IPS-NIHi7 (cell line): ENCODE results near the gene PARP4.
"Not testable (repeated sequence)": the region's sequence is repeated elsewhere in the genome, so short reads cannot be mapped to it uniquely, and the experiment has no call there.

Experiments
- DNase-seq: peaks from one replicate; pipeline ENCODE4 v3.0.0; 2012; ENCODE audit warnings: mixed read lengths; ENCODE audit errors: extremely low spot score

PARP4 gene

DNA sequence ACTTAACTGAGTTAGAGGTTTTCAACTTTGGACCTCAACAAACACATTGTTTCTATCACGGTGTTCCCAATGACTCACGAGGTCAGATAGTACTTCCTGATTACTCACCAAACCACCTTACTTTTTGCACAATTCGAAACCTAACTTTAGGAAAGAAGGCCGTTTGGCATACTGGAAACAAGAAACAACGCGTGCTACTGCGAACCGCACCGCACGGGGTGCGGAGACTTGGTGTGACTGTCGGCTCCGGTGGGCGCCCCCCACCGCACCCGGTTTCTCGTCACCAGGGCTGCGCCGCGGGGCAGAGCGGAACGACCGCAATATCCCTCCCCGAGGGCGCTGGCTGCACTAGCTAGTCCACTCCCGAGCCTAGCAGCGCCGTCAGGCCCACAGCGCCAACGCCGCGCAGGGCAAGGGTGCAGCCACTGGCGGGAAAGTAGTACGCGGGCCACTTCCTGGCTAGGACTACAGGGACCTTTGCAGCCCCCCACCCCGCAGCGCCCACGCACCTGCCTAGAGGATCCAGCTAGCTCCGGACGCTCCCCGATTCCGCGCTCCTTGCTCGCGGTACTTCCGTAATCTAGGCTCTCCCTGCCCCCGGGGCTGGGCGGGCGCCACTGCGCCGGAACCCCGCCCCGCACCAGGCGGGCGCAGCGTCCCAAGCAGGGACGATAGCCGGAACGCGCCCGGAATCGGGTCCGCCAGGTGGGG is at the start of gene PARP4:
TSS of gene PARP4 (minus strand) at position 582 of the 711 bp plus-strand sequence. CDS start 9,002 bp downstream, outside the sequence.
- peak; percentile 88 for DNase-seq

DNA sequence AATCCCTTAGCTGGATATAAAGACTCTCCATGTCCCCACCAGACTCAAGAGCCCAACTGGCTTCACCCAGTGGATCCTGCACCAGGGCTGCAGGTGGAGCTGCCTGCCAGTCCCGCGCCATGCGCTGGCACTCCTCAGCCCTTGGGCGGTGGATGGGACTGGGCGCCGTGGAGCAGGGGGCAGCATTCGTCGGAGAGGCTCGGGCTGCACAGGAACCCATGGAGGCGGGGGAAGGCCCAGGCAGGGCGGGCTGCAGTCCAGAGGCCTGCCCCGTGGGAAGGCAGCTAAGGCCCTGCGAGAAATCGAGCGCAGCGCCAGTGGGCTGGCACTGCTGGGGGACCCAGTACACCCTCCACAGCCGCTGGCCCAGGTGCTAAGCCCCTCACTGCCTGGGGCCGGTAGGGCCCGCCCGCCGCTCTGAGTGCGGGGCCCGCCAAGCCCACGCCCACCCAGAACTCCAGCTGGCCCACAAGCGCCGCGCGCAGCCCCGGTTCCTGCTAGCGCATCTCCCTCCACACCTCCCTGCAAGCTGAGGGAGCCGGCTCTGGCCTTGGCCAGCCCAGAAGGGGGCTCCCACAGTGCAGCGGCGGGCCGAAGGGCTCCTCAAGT is 48.1 kb upstream of the PARP4 start:
- DNase-seq = not testable (repeated sequence)

DNA sequence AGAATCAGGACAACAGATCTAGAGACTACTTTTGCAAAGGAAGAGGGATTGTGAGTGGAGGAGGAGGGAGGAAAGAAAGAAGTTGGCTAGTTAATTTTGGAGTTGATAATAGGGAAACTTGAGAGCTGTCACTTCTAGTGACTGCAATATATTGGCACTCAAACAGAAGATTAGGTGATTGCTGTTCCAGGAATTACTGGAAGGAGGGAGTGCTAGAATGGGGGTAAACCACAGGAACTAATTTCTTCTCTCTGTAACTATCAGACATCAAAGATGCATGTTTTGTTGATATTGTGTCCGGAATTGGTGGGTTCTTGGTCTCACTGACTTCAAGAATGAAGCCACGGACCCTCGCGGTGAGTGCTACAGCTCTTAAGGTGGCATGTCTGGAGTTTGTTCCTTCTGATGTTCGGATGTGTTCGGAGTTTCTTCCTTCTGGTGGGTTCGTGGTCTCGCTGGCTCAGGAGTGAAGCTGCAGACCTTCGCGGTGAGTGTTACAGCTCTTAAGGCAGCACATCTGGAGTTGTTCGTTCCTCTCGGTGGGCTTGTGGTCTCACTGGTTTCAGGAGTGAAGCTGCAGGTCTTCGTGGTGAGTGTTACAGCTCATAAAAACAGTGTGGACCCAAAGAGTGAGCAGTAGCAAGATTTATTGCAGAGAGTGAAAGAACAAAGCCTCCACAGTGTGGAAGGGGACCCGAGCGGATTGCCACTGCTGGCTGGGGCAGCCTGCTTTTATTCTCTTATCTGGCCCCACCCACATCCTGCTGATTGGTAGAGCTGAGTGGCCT is 47.0 kb upstream of the PARP4 start:
- not testable (repeated sequence) for DNase-seq

DNA sequence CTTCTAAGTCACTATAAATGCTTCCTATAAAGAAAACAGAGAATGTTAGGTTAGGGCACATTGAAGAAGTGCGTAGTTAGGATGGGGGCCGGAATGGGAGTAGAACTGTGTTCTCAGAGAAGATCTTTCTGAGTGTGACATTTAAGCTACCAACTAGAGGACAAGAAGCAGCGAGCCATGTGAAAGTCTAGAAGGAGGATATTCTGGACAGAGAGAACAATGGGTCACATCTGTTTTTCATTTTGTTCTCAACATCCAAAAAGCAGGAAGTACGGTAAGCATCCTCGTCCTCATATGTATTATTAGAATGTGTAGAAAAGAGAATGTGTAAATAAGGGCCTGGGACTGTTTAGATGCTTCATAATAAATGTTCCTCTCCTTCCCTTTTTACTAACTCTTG is 44.5 kb upstream of the PARP4 start:
- DNase-seq = no peak

DNA sequence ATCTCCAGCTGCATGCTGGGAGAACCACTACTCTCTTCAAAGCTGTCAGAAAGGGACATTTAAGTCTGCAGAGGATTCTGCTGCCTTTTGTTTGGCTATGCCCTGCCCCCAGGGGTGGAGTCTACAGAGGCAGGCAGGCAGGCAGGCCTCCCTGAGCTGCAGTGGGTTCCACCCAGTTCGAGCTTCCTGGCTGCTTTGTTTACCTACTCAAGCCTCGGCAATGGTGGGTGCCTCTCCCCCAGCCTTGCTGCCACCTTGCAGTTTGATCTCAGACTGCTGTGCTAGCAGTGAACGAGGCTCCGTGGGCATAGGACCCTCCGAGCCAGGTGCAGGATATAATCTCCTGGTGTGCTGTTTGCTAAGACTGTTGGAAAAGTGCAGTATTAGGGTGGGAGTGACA is 41.3 kb upstream of the PARP4 start:
- not testable (repeated sequence) for DNase-seq

DNA sequence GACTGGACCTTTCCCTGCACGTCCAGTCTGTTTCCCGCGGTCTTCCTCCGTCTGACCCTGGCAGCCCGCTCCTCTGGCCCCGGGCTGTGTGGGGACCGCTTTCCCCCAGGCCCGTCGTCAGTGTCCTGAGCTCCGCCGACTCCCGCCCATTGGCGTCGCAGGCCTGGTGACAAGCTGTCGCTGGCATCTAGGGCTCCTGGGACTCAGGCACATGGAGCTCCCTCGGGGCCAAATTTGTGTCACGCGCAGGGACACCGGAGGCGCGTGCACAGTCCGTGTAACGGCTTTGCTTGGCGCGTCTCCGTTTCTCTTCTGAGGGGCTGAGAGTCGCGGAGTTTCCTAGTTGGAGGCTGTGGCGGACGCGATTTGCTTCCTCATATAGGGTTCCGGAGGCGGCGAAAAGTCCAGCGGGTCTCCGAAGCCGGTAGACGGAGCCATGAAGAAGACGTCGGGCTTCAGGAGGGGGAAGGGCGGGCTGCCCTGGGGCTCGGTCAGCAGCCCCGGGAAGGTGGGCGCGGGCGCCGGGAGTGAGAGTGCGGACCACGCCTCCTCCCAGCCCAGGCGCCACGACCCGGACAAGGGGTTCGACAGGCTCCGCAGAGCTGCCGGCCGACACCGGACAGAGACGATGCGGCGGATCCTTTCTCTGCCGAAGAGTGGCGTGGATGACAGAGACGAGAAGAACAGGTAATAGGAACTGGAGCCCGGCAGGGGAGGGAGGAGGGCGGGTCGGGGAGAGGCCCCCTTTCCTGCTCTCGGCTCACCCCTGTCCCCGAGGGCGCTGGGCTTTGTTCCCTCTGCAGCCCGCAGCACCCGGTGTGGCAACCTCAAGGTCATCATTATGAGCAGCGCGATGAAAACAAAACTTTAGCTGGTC is 29.1 kb upstream of the PARP4 start:
- peak; percentile 38 for DNase-seq

DNA sequence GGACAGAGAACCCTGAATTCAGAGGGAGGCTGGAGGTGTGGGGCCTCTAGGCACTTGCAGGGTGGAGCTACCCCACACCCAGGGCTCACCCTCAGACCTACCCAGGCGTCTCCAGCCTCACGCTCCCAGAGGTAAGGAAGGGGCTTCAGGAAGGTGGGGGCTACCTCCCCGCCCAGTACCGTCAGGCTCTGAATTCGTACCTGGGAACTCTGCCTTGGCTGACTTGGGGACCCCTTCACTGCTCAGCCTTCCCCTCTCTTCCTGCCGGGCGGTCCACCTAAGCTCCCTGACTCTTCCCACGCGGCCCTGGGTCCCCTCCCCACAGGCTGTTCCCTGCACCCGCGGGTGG is 28.5 kb upstream of the PARP4 start:
- DNase-seq = no peak

DNA sequence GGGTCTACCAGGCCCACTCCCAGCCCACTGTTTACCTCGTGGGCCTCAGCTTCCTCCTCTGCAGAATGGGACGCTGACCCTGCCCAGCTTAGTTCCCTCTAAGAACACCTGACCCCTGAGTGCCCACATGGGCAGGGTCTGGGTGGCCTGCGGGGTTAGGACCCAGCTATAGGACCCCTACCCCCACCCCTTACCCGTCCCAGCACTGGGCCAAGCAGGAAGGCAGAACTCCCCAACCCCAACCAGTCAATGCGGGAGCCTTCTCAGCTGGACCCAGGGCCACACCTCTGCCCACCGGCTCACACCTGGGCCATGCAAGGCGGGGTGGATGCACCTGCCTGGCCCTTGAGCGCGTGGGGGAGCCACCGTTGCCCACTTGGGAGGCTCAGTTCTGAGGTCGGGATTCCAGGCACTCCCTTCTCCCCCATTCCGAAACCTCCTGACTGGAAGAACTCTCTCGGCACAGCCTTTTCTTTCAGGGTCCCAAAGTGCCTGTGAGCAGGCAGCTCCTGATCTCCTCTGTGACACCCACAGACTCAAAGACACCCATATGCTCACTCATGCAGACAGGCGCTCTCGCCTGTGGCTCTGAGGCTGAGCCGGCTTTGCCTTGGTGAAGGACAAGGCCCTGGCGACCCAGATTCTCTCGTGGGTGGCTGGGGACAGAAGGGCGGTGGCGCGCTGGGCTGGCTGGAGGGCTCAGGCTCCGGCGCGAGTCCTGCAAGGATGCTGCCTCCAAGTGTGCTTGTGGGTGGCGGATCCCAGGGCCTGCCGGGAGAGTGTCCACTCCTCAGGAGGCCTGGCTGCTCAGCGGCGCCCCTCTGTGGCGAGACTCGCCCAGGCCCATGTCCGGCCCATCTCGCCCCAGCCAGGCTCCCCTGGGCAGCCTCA is 27.9 kb upstream of the PARP4 start:
- DNase-seq = peak; percentile 83

DNA sequence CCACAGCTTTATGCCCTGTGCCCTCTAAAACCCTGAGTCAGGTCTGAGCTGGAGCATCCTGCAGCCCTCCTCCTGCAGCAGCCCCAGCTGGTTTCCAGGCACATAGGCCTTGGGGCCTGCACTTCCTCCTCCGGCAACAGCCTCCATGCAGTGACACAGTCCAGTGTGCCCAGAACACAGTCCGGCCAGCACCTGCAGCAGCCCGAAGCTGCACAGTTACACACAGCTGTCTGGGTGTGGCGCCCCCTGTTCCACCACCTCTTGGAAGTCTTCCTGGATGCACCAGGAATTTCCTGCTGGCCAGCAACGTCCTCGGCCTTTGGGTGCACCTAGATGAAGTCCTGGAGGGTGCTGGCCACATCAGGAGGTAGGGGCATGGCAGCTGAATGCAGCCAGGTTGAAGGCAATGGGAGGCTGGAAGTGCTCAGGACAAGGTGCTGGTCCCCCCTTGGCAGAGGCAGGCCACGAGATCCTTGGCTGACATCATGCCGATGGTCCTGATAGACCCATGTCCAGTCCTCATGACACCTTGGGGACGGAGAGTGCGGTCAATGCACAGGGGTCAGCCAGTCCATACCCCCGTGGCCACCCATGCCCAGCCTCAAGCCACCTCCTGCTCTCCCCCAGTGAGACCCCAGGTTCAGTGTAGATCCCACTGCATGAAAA is 27.1 kb upstream of the PARP4 start:
- no peak for DNase-seq

DNA sequence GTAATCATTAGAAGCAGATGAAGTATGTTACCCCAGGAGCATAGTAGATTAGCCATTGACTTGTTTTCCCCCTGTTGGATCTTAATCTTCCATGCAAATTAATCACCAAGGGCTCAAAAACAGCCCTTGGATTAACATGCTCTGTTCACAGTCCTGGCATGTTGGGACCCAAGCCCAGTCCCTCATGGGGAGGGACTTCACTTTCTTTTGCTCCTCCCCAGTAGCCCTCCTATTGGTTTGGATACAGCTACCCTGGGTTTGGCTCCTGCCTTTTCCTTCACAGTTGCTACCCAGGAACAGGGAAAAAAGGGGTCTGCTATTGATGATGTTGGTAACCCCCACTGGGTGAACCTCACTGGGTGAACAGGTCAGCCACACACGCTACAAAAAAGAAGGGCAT is 16.9 kb upstream of the PARP4 start:
- no peak for DNase-seq

DNA sequence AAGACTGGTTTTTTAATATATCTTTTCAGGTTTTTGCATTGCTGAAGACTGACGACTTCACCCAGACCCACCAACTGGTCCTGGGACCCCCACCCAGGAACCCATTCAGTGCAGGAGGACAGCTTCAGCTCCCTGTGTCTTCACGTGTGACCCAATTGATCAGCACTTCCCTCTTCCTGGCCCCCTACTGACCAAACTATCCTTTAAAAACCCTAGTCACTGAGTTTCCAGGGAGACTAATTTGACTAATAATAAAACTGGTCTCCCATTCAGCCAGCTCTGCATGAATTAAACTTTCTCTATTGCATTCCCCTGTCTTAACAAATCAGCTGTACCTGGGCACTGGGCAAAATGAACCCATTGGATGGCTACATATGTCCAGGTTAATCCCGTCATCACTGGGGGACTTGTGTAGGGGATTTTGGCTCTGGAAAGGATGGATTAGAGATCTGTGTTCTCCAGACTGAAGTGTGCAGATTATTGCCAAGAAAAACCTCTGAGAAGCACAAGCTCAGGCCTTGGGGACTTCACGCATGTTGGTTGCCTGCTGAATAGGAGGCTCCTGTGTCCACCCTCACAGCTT is 16.3 kb upstream of the PARP4 start:
- no peak for DNase-seq

DNA sequence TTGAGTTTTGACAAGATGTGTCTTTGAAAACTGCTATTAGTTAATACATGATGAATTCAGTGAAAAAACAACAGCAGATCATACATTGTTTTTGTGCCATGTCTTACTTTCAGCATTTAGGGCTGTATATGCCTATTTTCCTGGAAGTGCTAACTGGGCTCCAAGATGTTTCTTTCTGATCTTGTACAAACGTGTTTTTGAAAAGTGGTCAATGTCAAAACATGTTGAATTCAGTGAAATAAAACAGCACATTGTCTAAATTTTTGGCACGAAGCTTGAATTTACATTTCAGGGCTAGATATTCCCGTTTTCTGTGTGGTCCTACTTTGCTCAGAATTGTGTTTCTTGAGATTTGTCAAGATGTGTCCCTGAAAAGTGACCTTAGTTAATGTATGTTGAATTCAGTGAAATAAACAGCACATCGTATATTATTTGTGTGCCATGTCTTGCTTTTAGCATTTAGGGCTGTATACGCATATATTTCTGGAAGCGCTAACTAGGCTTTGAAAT is 14.7 kb upstream of the PARP4 start:
- DNase-seq = no peak

DNA sequence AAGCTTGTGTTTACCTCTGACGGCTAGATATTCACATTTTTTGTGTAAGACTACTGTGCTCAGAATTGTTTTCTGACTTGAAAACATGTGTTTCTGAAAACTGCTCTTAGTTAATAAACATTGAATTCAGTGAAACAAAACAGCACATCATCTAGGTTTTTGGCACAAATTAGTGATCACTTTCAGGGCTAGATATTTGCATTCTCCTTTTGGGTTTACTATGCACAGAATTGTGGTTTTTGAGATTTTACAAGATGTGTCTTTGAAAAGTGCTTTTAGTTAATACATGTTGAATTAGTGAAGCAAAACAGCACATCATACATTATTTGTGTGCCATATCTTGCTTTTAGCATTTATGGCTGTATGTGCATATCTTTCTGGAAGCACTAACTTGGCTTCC is 8.2 kb upstream of the PARP4 start:
- DNase-seq = no peak

DNA sequence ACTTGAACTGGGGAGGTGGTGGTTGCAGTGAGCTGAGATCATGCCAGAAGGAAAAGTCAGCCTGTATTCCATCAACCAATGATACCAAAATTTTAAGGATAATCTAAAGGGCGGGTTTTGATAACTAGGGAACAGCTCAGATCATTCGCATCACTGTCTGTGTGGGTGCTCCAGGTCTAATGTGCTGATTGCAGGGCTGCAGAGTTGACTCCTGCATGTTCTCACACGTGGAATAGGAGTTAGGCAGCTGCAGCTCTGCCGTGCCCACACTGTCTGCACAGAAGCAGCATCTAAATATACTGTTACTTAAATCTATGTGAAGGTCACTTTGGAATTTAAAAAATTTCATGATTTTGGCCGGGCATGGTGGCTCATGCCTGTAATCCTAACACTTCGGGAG is 4.3 kb upstream of the PARP4 start:
- no peak for DNase-seq

DNA sequence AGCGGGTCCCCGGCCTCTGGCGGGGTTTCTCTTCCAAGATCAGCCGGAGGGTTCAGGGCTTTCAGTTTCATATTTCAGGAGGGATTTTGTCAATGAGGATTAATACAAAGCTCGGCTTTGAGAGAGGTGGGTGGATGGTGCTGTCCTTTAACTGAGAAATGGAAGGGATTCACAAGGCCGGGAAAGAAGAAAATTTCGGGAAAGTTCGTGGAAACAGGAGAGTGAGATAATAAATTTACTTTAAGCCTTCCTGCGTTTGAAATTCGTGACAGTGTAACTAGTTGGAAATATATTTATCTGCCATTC is 283 bp upstream of the PARP4 start:
- no peak for DNase-seq

DNA sequence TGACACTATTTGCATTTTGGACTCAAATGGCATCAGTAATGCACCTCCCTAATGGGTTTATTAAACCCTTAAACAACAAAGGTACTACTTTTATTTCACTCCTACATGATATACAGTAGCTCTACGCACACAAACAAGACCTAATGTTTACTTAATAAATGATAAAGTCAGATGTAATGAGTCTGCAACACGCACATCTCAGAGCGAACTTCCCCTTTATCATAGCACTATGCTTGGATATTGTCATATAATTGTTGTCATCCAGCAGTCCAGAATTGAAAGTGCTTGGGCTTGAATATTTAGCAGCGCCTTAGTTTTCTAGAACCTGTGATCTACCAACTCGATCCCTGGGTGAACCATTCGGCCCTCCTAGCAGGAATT is 772 bp downstream of the PARP4 start:
- DNase-seq = no peak

DNA sequence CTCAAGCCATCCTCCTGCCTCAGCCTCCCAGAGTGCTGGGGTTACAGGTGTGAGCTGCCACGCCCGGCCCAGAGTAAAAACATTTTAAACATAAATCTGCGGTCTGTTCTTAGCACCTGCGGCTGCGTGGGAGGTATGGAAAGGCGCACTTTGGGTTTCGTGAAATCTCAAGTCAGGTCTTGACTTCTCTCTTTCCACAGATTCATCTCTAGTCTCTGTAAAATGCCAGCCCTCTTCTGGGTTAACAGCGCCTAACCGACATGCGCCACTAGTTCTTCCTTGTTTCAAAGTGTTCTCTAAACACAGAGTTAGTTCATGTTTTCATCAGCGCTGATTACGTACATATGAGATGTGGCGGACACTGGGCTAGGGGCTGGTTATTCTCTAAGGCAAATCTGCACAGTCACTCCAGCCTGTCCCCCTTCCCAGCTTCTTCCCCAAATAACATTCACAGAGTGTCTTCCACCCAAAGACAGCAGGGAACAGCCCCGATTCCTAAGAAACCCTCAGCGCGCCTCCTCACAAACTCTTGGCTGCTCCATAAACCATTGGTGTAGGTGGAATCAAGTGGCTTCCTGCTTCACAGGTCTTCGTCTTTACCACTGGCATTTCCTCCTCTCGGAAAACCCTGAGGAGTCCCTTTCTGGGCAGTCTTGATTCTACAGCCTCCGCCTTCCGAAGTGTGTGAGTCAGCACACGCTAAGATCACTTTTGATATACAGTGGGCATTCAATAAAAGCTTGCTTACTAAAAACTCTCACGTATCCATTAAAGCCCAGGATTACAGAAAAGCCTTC is 1.4 kb downstream of the PARP4 start:
- DNase-seq = peak; percentile 33

DNA sequence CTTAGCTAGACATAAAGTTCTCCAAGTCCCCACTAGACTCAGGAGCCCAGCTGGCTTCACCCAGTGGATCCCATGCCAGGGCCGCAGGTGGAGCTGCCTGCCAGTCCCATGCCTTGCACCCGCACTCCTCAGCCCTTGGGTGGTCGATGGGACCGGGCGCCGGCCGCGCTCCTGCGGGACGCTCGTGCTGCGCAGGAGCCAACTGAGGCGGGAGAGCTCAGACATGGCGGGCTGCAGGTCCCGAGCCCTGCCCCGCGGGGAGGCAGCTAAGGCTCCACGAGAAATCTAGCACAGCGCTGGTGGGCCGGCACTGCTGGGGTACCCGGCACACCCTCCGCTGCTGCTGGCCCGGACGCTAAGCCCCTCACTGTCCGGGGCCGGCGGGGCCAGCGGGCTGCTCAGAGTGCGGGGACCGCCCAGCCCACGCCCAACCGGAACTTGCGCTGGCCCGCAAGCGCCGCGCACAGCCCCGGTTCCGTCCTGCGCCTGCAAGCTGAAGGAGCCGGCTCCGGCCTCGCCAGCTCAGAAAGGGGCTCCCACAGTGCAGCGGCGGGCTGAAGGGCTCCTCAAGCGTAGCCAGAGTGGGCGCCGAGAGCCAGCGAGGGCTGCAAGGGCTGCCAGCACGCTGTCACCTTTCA is 5.8 kb downstream of the PARP4 start:
- DNase-seq = no peak

DNA sequence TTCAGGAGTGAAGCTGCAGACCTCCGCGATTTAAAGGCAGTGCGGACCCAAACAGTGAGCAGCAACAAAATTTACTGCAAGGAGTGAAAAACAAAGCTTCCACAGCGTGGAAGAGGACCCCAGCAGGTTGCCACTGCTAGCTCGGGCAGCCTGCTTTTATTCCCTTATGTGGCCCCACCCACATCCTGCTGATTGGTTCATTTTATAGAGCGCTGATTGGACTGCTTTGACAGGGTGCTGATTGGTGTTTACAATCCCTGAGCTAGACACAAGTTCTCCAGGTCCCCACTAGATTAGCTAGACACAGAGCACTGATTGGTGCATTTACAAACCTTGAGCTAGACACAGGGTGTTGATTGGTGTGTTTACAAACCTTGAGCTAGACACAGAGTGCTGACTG is 6.3 kb downstream of the PARP4 start:
- not testable (repeated sequence) for DNase-seq
